ENCODE measurements around the gene EXOSC3.

EXOSC3 gene

GRCh38 chr9:37740128-37740527 lies 44.7 kb downstream of the EXOSC3 start:
- no peak overlapping the region for H2AFZ ChIP-seq (ENCODE audit: low read depth, low read length)
- H3K27me3 ChIP-seq (ENCODE audit: insufficient read depth, low read length): peaks cover 10% of the 10 kb centered on the region
- no peaks in the 10 kb centered on the region for H3K9me3 ChIP-seq (ENCODE audit: low read length)
- no peaks in the 10 kb centered on the region for H3K36me3 ChIP-seq (ENCODE audit: insufficient read depth, low read length)
- H3K4me3 ChIP-seq (ENCODE audit: low read length): no peak overlapping the region
- peaks cover 8% of the 10 kb centered on the region for H3K4me1 ChIP-seq (ENCODE audit: insufficient read depth, low read length)

- Histone ChIP-seq H2AFZ (ENCODE audit: low read depth, low read length) (no peak overlapping the region), H3K36me3 (ENCODE audit: insufficient read depth, low read length) (no peaks in the 10 kb centered on the region), H3K27me3 (ENCODE audit: insufficient read depth, low read length) (peaks cover 12% of the 10 kb centered on the region), H3K4me3 (ENCODE audit: low read length) (no peak overlapping the region), H3K9me3 (ENCODE audit: low read length) (no peaks in the 10 kb centered on the region), H3K4me1 (ENCODE audit: insufficient read depth, low read length) (peaks cover 8% of the 10 kb centered on the region)
Observed at GRCh38 chr9:37739222-37739621, 45.6 kb downstream of the EXOSC3 start.

- H2AFZ ChIP-seq (ENCODE audit: low read depth, low read length): no peak overlapping the region
- H3K36me3 ChIP-seq (ENCODE audit: insufficient read depth, low read length): no peaks in the 10 kb centered on the region
- H3K9me3 ChIP-seq (ENCODE audit: low read length): no peaks in the 10 kb centered on the region
- H3K4me3 ChIP-seq (ENCODE audit: low read length): no peak overlapping the region
- no peaks in the 10 kb centered on the region for H3K4me1 ChIP-seq (ENCODE audit: insufficient read depth, low read length)
- peaks cover 36% of the 10 kb centered on the region for H3K27me3 ChIP-seq (ENCODE audit: insufficient read depth, low read length)
Observed at GRCh38 chr9:37732952-37733351, 51.9 kb downstream of the EXOSC3 start.

DNA sequence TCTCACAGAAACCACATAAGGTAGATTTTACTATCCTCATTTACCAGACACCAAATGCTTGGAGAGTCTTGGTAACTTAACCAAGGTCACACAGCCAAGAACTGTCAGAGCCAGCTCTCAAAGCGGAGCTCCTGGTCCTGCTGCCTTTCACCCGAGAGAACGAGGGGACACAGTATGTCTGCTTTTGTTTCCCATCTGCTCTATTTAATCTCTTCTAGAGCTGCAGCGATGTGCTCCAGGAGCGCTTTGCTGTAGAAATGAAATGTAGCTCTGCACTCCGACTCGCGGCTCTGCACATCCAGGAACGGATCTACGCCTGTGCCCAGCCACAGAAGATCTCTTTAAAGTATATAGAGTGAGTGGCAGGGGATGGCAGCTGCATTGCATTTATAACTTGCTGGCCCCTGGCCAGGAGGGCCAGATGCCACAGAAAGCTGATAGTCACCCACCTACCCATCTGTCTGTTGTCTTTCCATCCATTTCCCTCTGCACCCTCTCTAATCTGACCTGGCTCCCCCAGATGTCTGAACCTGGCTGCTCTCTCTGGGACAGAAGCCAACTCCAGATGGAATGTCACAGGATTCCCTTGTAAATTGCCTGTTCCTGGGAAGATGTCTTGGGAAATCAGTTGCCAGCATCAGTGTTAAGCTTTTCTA lies 52.6 kb downstream of the EXOSC3 start:
- no peak overlapping the region for H2AFZ ChIP-seq (ENCODE audit: low read depth, low read length)
- H3K27me3 ChIP-seq (ENCODE audit: insufficient read depth, low read length): peaks cover 36% of the 10 kb centered on the region
- no peak overlapping the region for H3K4me3 ChIP-seq (ENCODE audit: low read length)
- H3K9me3 ChIP-seq (ENCODE audit: low read length): no peaks in the 10 kb centered on the region
- H3K4me1 ChIP-seq (ENCODE audit: insufficient read depth, low read length): no peaks in the 10 kb centered on the region
- no peaks in the 10 kb centered on the region for H3K36me3 ChIP-seq (ENCODE audit: insufficient read depth, low read length)

- Histone ChIP-seq H3K4me1 (ENCODE audit: insufficient read depth, low read length) (no peaks in the 10 kb centered on the region), H3K36me3 (ENCODE audit: insufficient read depth, low read length) (no peaks in the 10 kb centered on the region), H3K9me3 (ENCODE audit: low read length) (no peaks in the 10 kb centered on the region), H3K27me3 (ENCODE audit: insufficient read depth, low read length) (peaks cover 32% of the 10 kb centered on the region), H3K4me3 (ENCODE audit: low read length) (no peak overlapping the region), H2AFZ (ENCODE audit: low read depth, low read length) (no peak overlapping the region)
Observed at GRCh38 chr9:37730839-37731238, 54.0 kb downstream of the EXOSC3 start.

DNA sequence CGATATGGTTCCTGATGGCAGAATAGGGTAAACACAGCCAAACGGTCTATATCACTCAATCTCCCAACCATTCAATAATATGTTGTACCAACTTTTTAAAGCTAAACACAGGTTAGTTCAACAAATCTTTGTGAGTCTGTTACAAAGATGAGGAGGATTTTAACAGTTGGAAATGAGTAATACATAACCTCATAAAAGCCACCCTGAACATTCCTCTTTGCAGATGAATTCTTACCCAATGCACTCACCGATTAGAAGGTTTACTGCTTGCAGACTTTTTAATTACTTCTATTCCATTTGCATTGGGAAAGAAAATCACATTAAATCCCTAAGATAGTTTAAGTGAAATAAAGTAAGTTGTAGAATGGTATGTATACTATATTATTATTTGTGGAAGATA lies 54.6 kb downstream of the EXOSC3 start:
- no peaks in the 10 kb centered on the region for H3K36me3 ChIP-seq (ENCODE audit: insufficient read depth, low read length)
- H3K27me3 ChIP-seq (ENCODE audit: insufficient read depth, low read length): peaks cover 31% of the 10 kb centered on the region
- no peak overlapping the region for H3K4me3 ChIP-seq (ENCODE audit: low read length)
- H3K4me1 ChIP-seq (ENCODE audit: insufficient read depth, low read length): no peaks in the 10 kb centered on the region
- no peak overlapping the region for H2AFZ ChIP-seq (ENCODE audit: low read depth, low read length)
- H3K9me3 ChIP-seq (ENCODE audit: low read length): no peaks in the 10 kb centered on the region

Measured in neuron (in vitro differentiated cells).